ENCODE results near the gene ABCC4.
"Not testable (repeated sequence)": the region's sequence is repeated elsewhere in the genome, so short reads cannot be mapped to it uniquely, and the experiment has no call there.

The ABCC4 gene

GRCh38 chr13:95209109-95209508 lies 92.1 kb downstream of the ABCC4 start:
- Histone ChIP-seq H3K36me3 (ENCODE audit: control insufficient read depth, insufficient read depth, low read length) (0 out of 2 replicates have a peak, but pooled peaks cover 4% of the 10 kb centered on the region), H3K4me1 (ENCODE audit: control insufficient read depth, insufficient read depth, low read length) (no peaks in the 10 kb centered on the region), H3K9ac (ENCODE audit: low read length) (no peak overlapping the region), H3K27me3 (ENCODE audit: control insufficient read depth, insufficient read depth, low read length) (no peaks in the 10 kb centered on the region), H3K4me3 (ENCODE audit: low read depth, low read length) (no peak overlapping the region), H3K9me3 (ENCODE audit: control insufficient read depth, insufficient read depth, low read depth, low read length) (no peaks in the 10 kb centered on the region), H3K27ac (ENCODE audit: low read depth, low read length) (no peak overlapping the region)

GRCh38 chr13:95207769-95208366 lies 93.4 kb downstream of the ABCC4 start:
- no peaks in the 10 kb centered on the region for H3K4me1 ChIP-seq (ENCODE audit: control insufficient read depth, insufficient read depth, low read length)
- H3K36me3 ChIP-seq (ENCODE audit: control insufficient read depth, insufficient read depth, low read length) = 0 out of 2 replicates have a peak, but pooled peaks cover 4% of the 10 kb centered on the region
- no peak overlapping the region for H3K9ac ChIP-seq (ENCODE audit: low read length)
- H3K9me3 ChIP-seq (ENCODE audit: control insufficient read depth, insufficient read depth, low read depth, low read length) = no peaks in the 10 kb centered on the region
- H3K27ac ChIP-seq (ENCODE audit: low read depth, low read length) = no peak overlapping the region
- H3K4me3 ChIP-seq (ENCODE audit: low read depth, low read length) = no peak overlapping the region
- H3K27me3 ChIP-seq (ENCODE audit: control insufficient read depth, insufficient read depth, low read length) = no peaks in the 10 kb centered on the region

GRCh38 chr13:95206116-95206515 lies 95.1 kb downstream of the ABCC4 start:
- no peak overlapping the region for H3K9ac ChIP-seq (ENCODE audit: low read length)
- H3K27ac ChIP-seq (ENCODE audit: low read depth, low read length) = no peak overlapping the region
- no peak overlapping the region for H3K4me3 ChIP-seq (ENCODE audit: low read depth, low read length)
- H3K27me3 ChIP-seq (ENCODE audit: control insufficient read depth, insufficient read depth, low read length) = no peaks in the 10 kb centered on the region
- no peaks in the 10 kb centered on the region for H3K9me3 ChIP-seq (ENCODE audit: control insufficient read depth, insufficient read depth, low read depth, low read length)
- H3K36me3 ChIP-seq (ENCODE audit: control insufficient read depth, insufficient read depth, low read length) = 0 out of 2 replicates have a peak, but pooled peaks cover 4% of the 10 kb centered on the region
- H3K4me1 ChIP-seq (ENCODE audit: control insufficient read depth, insufficient read depth, low read length) = no peaks in the 10 kb centered on the region

- H3K36me3 ChIP-seq (ENCODE audit: control insufficient read depth, insufficient read depth, low read length) = 0 out of 2 replicates have a peak, but pooled peaks cover 4% of the 10 kb centered on the region
- H3K9me3 ChIP-seq (ENCODE audit: control insufficient read depth, insufficient read depth, low read depth, low read length) = no peaks in the 10 kb centered on the region
- no peaks in the 10 kb centered on the region for H3K4me1 ChIP-seq (ENCODE audit: control insufficient read depth, insufficient read depth, low read length)
- no peak overlapping the region for H3K9ac ChIP-seq (ENCODE audit: low read length)
- H3K4me3 ChIP-seq (ENCODE audit: low read depth, low read length) = no peak overlapping the region
- H3K27ac ChIP-seq (ENCODE audit: low read depth, low read length) = no peak overlapping the region
- no peaks in the 10 kb centered on the region for H3K27me3 ChIP-seq (ENCODE audit: control insufficient read depth, insufficient read depth, low read length)
Observed at GRCh38 chr13:95204231-95204765, 97.0 kb downstream of the ABCC4 start.

- Histone ChIP-seq H3K4me3 (ENCODE audit: low read depth, low read length) (no peak overlapping the region), H3K27ac (ENCODE audit: low read depth, low read length) (no peak overlapping the region), H3K36me3 (ENCODE audit: control insufficient read depth, insufficient read depth, low read length) (0 out of 2 replicates have a peak, but pooled peaks cover 4% of the 10 kb centered on the region), H3K9me3 (ENCODE audit: control insufficient read depth, insufficient read depth, low read depth, low read length) (no peaks in the 10 kb centered on the region), H3K27me3 (ENCODE audit: control insufficient read depth, insufficient read depth, low read length) (no peaks in the 10 kb centered on the region), H3K9ac (ENCODE audit: low read length) (no peak overlapping the region), H3K4me1 (ENCODE audit: control insufficient read depth, insufficient read depth, low read length) (no peaks in the 10 kb centered on the region)
Observed at GRCh38 chr13:95201814-95202651, 99.2 kb downstream of the ABCC4 start.

GRCh38 chr13:95200386-95200957 lies 100.8 kb downstream of the ABCC4 start:
- H3K27me3 ChIP-seq (ENCODE audit: control insufficient read depth, insufficient read depth, low read length); H3K27ac ChIP-seq (ENCODE audit: low read depth, low read length); H3K9me3 ChIP-seq (ENCODE audit: control insufficient read depth, insufficient read depth, low read depth, low read length); H3K9ac ChIP-seq (ENCODE audit: low read length); H3K4me1 ChIP-seq (ENCODE audit: control insufficient read depth, insufficient read depth, low read length); H3K36me3 ChIP-seq (ENCODE audit: control insufficient read depth, insufficient read depth, low read length); H3K4me3 ChIP-seq (ENCODE audit: low read depth, low read length): not testable (repeated sequence)

GRCh38 chr13:95199896-95200295 lies 101.4 kb downstream of the ABCC4 start:
- H3K9ac ChIP-seq (ENCODE audit: low read length) = no peak overlapping the region
- no peaks in the 10 kb centered on the region for H3K27me3 ChIP-seq (ENCODE audit: control insufficient read depth, insufficient read depth, low read length)
- no peaks in the 10 kb centered on the region for H3K9me3 ChIP-seq (ENCODE audit: control insufficient read depth, insufficient read depth, low read depth, low read length)
- H3K36me3 ChIP-seq (ENCODE audit: control insufficient read depth, insufficient read depth, low read length) = no peaks in the 10 kb centered on the region
- H3K4me1 ChIP-seq (ENCODE audit: control insufficient read depth, insufficient read depth, low read length) = no peaks in the 10 kb centered on the region
- H3K4me3 ChIP-seq (ENCODE audit: low read depth, low read length) = no peak overlapping the region
- H3K27ac ChIP-seq (ENCODE audit: low read depth, low read length) = no peak overlapping the region

- H3K27ac ChIP-seq (ENCODE audit: low read depth, low read length); H3K9ac ChIP-seq (ENCODE audit: low read length); H3K36me3 ChIP-seq (ENCODE audit: control insufficient read depth, insufficient read depth, low read length); H3K4me1 ChIP-seq (ENCODE audit: control insufficient read depth, insufficient read depth, low read length); H3K9me3 ChIP-seq (ENCODE audit: control insufficient read depth, insufficient read depth, low read depth, low read length); H3K27me3 ChIP-seq (ENCODE audit: control insufficient read depth, insufficient read depth, low read length); H3K4me3 ChIP-seq (ENCODE audit: low read depth, low read length): not testable (repeated sequence)
Observed at GRCh38 chr13:95198606-95199005, 102.6 kb downstream of the ABCC4 start.

GRCh38 chr13:95197548-95197947 lies 103.7 kb downstream of the ABCC4 start:
- no peaks in the 10 kb centered on the region for H3K4me1 ChIP-seq (ENCODE audit: control insufficient read depth, insufficient read depth, low read length)
- no peak overlapping the region for H3K9ac ChIP-seq (ENCODE audit: low read length)
- H3K4me3 ChIP-seq (ENCODE audit: low read depth, low read length) = no peak overlapping the region
- no peaks in the 10 kb centered on the region for H3K27me3 ChIP-seq (ENCODE audit: control insufficient read depth, insufficient read depth, low read length)
- no peaks in the 10 kb centered on the region for H3K9me3 ChIP-seq (ENCODE audit: control insufficient read depth, insufficient read depth, low read depth, low read length)
- no peak overlapping the region for H3K27ac ChIP-seq (ENCODE audit: low read depth, low read length)
- no peaks in the 10 kb centered on the region; the same call in 1 of the 2 replicates for H3K36me3 ChIP-seq (ENCODE audit: control insufficient read depth, insufficient read depth, low read length)

GRCh38 chr13:95195146-95195545 lies 106.1 kb downstream of the ABCC4 start:
- Histone ChIP-seq H3K36me3 (ENCODE audit: control insufficient read depth, insufficient read depth, low read length) (no peaks in the 10 kb centered on the region; the same call in 1 of the 2 replicates), H3K27ac (ENCODE audit: low read depth, low read length) (no peak overlapping the region), H3K4me1 (ENCODE audit: control insufficient read depth, insufficient read depth, low read length) (no peaks in the 10 kb centered on the region), H3K9me3 (ENCODE audit: control insufficient read depth, insufficient read depth, low read depth, low read length) (no peaks in the 10 kb centered on the region), H3K4me3 (ENCODE audit: low read depth, low read length) (no peak overlapping the region), H3K27me3 (ENCODE audit: control insufficient read depth, insufficient read depth, low read length) (no peaks in the 10 kb centered on the region), H3K9ac (ENCODE audit: low read length) (no peak overlapping the region)
